Measurements from ENCODE around the gene CAPNS1. TPM values are rescaled to one million over a fixed set of nuclear protein-coding genes. Genes with fewer than 3 reads are reported as not detected.

The CAPNS1 gene
- total RNA-seq, 1 donor = 400 TPM

- H3K9me3 ChIP-seq (ENCODE audit: low read depth, low read length) = no peaks in the 10 kb centered on the region
- H3K27ac ChIP-seq (ENCODE audit: low read depth, low read length) = no peak overlapping the region
- TF ChIP-seq, protein P1, sequence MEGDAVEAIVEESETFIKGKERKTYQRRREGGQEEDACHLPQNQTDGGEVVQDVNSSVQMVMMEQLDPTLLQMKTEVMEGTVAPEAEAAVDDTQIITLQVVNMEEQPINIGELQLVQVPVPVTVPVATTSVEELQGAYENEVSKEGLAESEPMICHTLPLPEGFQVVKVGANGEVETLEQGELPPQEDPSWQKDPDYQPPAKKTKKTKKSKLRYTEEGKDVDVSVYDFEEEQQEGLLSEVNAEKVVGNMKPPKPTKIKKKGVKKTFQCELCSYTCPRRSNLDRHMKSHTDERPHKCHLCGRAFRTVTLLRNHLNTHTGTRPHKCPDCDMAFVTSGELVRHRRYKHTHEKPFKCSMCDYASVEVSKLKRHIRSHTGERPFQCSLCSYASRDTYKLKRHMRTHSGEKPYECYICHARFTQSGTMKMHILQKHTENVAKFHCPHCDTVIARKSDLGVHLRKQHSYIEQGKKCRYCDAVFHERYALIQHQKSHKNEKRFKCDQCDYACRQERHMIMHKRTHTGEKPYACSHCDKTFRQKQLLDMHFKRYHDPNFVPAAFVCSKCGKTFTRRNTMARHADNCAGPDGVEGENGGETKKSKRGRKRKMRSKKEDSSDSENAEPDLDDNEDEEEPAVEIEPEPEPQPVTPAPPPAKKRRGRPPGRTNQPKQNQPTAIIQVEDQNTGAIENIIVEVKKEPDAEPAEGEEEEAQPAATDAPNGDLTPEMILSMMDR (IDR thresholded peaks at IDR 0.05; ENCODE audit: extremely low read depth, low read depth, low read length) = no peak
- no peaks in the 10 kb centered on the region for H3K27me3 ChIP-seq (ENCODE audit: insufficient read depth, low read length)
- H3K4me3 ChIP-seq (ENCODE audit: insufficient read depth, low read length) = no peak overlapping the region
- no peak overlapping the region for H2AFZ ChIP-seq (ENCODE audit: low read length)
- peaks cover 23% of the 10 kb centered on the region for H4K20me1 ChIP-seq (ENCODE audit: insufficient read depth, low read length)
- peaks cover 8% of the 10 kb centered on the region for H3K4me1 ChIP-seq (ENCODE audit: insufficient read depth, low read length)
- peaks cover 64% of the 10 kb centered on the region for H3K36me3 ChIP-seq (ENCODE audit: insufficient read depth, low read length)
- no peak for DNase-seq (ENCODE audit: insufficient read length, low spot score, missing footprints)
- H3K4me2 ChIP-seq (ENCODE audit: insufficient read depth, low read length) = no peak overlapping the region
- peaks cover 48% of the 10 kb centered on the region for H3K79me2 ChIP-seq (ENCODE audit: insufficient read depth, low read length)
Observed at GRCh38 chr19:36144624-36145023, 4.8 kb downstream of the CAPNS1 start.

DNA sequence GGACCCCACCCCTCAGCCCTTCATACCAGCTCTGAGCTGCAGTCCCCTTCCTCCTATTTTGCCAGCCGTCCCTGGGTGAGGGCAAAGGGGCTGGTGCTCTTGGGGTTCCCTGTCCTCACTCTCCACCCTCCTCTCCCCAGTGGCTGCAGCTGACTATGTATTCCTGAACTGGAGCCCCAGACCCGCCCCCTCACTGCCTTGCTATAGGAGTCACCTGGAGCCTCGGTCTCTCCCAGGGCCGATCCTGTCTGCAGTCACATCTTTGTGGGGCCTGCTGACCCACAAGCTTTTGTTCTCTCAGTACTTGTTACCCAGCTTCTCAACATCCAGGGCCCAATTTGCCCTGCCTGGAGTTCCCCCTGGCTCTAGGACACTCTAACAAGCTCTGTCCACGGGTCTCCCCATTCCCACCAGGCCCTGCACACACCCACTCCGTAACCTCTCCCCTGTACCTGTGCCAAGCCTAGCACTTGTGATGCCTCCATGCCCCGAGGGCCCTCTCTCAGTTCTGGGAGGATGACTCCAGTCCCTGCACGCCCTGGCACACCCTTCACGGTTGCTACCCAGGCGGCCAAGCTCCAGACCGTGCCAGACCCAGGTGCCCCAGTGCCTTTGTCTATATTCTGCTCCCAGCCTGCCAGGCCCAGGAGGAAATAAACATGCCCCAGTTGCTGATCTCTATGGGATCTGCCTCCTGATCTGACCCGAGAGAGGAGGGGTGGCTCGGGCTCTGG lies 10.0 kb downstream of the CAPNS1 start:
- Histone ChIP-seq H3K4me3 (ENCODE audit: insufficient read depth, low read length) (no peak overlapping the region), H3K27me3 (ENCODE audit: insufficient read depth, low read length) (no peaks in the 10 kb centered on the region), H4K20me1 (ENCODE audit: insufficient read depth, low read length) (peaks cover 3% of the 10 kb centered on the region), H3K4me1 (ENCODE audit: insufficient read depth, low read length) (peaks cover 7% of the 10 kb centered on the region), H3K27ac (ENCODE audit: low read depth, low read length) (no peak overlapping the region), H3K36me3 (ENCODE audit: insufficient read depth, low read length) (peaks cover 48% of the 10 kb centered on the region), H3K79me2 (ENCODE audit: insufficient read depth, low read length) (peaks cover 13% of the 10 kb centered on the region), H3K9me3 (ENCODE audit: low read depth, low read length) (no peaks in the 10 kb centered on the region), H2AFZ (ENCODE audit: low read length) (no peak overlapping the region), H3K4me2 (ENCODE audit: insufficient read depth, low read length) (no peak overlapping the region)
- TF ChIP-seq, protein P1 (IDR thresholded peaks at IDR 0.05; ENCODE audit: extremely low read depth, low read depth, low read length) = no peak
- DNase-seq (ENCODE audit: insufficient read length, low spot score, missing footprints) = peak; percentile 77

GRCh38 chr19:36150586-36150985 lies 10.7 kb downstream of the CAPNS1 start:
- peaks cover 7% of the 10 kb centered on the region for H3K4me1 ChIP-seq (ENCODE audit: insufficient read depth, low read length)
- peaks cover 12% of the 10 kb centered on the region for H3K79me2 ChIP-seq (ENCODE audit: insufficient read depth, low read length)
- H3K27ac ChIP-seq (ENCODE audit: low read depth, low read length) = no peak overlapping the region
- no peaks in the 10 kb centered on the region for H3K27me3 ChIP-seq (ENCODE audit: insufficient read depth, low read length)
- H3K36me3 ChIP-seq (ENCODE audit: insufficient read depth, low read length) = peaks cover 40% of the 10 kb centered on the region
- no peak overlapping the region for H3K4me2 ChIP-seq (ENCODE audit: insufficient read depth, low read length)
- H3K9me3 ChIP-seq (ENCODE audit: low read depth, low read length) = no peaks in the 10 kb centered on the region
- H2AFZ ChIP-seq (ENCODE audit: low read length) = no peak overlapping the region
- no peak for DNase-seq (ENCODE audit: insufficient read length, low spot score, missing footprints)
- H4K20me1 ChIP-seq (ENCODE audit: insufficient read depth, low read length) = peaks cover 3% of the 10 kb centered on the region
- TF ChIP-seq, protein P1 (IDR thresholded peaks at IDR 0.05; ENCODE audit: extremely low read depth, low read depth, low read length) = no peak
- H3K4me3 ChIP-seq (ENCODE audit: insufficient read depth, low read length) = no peak overlapping the region

GRCh38 chr19:36151144-36152018 lies 11.5 kb downstream of the CAPNS1 start:
- Histone ChIP-seq H3K79me2 (ENCODE audit: insufficient read depth, low read length) (peaks cover 4% of the 10 kb centered on the region), H2AFZ (ENCODE audit: low read length) (no peak overlapping the region), H3K4me1 (ENCODE audit: insufficient read depth, low read length) (peaks cover 7% of the 10 kb centered on the region), H3K27me3 (ENCODE audit: insufficient read depth, low read length) (no peaks in the 10 kb centered on the region), H3K27ac (ENCODE audit: low read depth, low read length) (no peak overlapping the region), H4K20me1 (ENCODE audit: insufficient read depth, low read length) (peaks cover 3% of the 10 kb centered on the region), H3K4me3 (ENCODE audit: insufficient read depth, low read length) (peak overlapping the region; percentile 65), H3K36me3 (ENCODE audit: insufficient read depth, low read length) (peaks cover 32% of the 10 kb centered on the region), H3K9me3 (ENCODE audit: low read depth, low read length) (no peaks in the 10 kb centered on the region), H3K4me2 (ENCODE audit: insufficient read depth, low read length) (peak overlapping the region; percentile 71)
- DNase-seq (ENCODE audit: insufficient read length, low spot score, missing footprints) = peak; percentile 89
- TF ChIP-seq, protein P1 (IDR thresholded peaks at IDR 0.05; ENCODE audit: extremely low read depth, low read depth, low read length) = no peak

All from osteoblast (primary cell).